ENCODE measurements around the gene DLGAP1.

DLGAP1 gene

DNA sequence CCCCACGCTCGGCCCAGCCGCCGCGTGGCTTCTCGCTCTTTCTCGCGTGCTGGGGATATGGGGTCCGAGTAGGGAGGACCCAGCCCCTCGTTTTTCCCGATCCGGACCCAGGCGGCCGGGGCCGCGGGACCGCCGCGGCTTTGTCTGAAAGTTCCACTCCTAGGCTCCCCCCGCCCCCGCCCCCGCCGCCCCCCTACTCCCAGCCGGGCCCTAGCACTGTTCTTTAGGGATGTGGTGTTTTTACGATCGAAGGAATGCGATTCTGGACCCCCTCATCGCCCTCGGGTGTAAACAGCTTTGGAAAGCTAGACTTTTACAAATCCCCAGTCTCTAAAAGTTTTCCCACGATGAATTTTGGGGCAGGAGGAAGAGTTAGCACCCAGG, 1004.3 kb downstream of the DLGAP1 start:
- no peak for TF ChIP-seq ZNF8 (CRISPR knock-in tag; IDR thresholded peaks at IDR 0.05)
- no peak for TF ChIP-seq TOX (CRISPR knock-in tag; IDR thresholded peaks at IDR 0.05; ENCODE audit: borderline replicate concordance)
- no peak for TF ChIP-seq POU6F1 (CRISPR knock-in tag; IDR thresholded peaks at IDR 0.05; ENCODE audit: borderline replicate concordance, low read depth)
- TF ChIP-seq PPARA (CRISPR knock-in tag; IDR thresholded peaks at IDR 0.05; ENCODE audit: borderline replicate concordance), result no peak
- no peak for TF ChIP-seq CSRNP3 (CRISPR knock-in tag; IDR thresholded peaks at IDR 0.05)
- TF ChIP-seq SNAI2 (CRISPR knock-in tag; IDR thresholded peaks at IDR 0.05), result no peak
- no peak for TF ChIP-seq GLIS3 (CRISPR knock-in tag; IDR thresholded peaks at IDR 0.05)
- no peak for TF ChIP-seq ZFP3 (CRISPR knock-in tag; IDR thresholded peaks at IDR 0.05)
- TF ChIP-seq TSHZ2 (CRISPR knock-in tag; IDR thresholded peaks at IDR 0.05), result no peak
- TF ChIP-seq PATZ1 (CRISPR knock-in tag; IDR thresholded peaks at IDR 0.05; ENCODE audit: borderline replicate concordance), result no peak
- no peak for TF ChIP-seq CSDC2 (CRISPR knock-in tag; IDR thresholded peaks at IDR 0.05)
- ATAC-seq, result no peak

DNA sequence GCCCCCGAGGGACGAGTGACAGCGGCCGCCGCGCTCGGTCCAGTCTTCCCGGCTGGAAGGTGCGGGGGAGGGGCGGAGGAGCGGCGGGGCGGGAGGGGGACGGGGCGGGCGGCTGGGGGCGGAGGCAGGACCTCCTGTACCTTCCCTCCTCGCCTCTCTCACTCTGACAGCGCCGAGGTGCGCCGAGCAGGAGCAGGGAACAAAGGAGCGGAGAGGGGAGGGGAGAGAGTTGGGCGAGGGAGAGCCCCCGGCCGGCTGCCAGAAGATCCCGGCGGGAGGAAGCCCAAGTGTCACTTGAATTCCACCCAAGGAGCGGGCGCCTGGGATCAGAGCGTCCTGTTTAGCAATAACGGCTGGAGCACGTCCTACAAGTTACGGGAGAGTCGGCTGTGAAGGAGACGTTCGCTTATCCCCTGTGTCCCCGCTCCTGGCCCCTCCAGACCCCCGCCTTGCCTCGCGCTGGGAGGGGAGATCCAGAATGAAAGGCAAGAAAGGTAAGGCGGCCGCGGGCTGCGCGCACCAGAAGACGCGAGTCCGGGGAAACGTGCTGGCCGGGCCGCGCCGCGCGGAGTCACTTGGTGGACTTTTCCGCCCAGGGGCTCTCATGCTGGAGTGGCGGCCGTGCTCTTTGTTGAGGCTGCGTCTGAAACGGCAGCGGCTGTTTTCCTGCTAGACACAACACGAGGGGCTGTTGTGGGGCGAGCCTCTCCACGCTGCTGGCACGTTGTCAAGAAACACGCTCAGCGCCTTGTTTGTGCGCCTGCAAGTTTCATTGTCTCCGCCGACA, 1004.9 kb downstream of the DLGAP1 start, which contains the start of gene TGIF1:
Gene TGIF1 (plus strand): TSS at position 161 of the 787 bp plus-strand sequence. CDS start 318 bp downstream, at position 479.
- TF ChIP-seq GLIS3 (CRISPR knock-in tag; IDR thresholded peaks at IDR 0.05) (peak; percentile 23; the same call in 1 of the 2 replicates), ZNF70 (CRISPR knock-in tag; IDR thresholded peaks at IDR 0.05) (no peak)
- peak; percentile 38 for ATAC-seq

DNA sequence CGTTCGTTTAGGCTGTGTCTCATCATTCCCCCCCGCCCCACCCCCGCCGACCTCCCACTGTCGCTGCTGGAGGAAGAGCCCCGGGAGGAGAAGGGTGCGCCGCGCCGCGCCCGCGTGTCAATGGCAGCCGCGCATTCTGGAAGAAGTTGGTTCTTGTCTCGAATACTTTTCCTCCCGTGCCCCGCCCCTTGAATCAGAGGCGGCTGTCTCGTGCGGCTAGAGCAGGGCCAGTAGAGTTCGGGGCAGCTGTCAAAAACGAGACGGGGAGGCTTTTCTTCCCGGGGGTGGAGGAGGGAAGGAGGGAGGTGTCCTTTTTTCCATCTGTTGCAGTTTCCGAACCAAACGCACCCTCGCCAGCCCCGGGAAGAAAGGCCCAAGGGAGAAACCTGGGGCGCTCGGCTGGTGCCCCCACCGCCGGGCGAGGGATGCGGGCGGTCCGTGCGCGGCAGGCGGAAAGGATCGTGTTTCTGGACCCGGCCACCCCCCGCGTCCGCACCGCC, 1005.5 kb downstream of the DLGAP1 start:
- TF ChIP-seq ARNTL (CRISPR knock-in tag; IDR thresholded peaks at IDR 0.05; ENCODE audit: borderline replicate concordance, low read depth) (no peak), PATZ1 (CRISPR knock-in tag; IDR thresholded peaks at IDR 0.05; ENCODE audit: borderline replicate concordance) (peak; percentile 81; the same call in 1 of the 2 replicates), CSDC2 (CRISPR knock-in tag; IDR thresholded peaks at IDR 0.05) (0 out of 2 replicates have a peak, but pooled peaks have one; percentile 16)
- peak; percentile 19 for ATAC-seq

GRCh38 chr18:3448838-3449511, 1006.1 kb downstream of the DLGAP1 start:
- peak; percentile 10 for ATAC-seq
- no peak for TF ChIP-seq ZFP30 (CRISPR knock-in tag; IDR thresholded peaks at IDR 0.05)
- no peak for TF ChIP-seq ZNF70 (CRISPR knock-in tag; IDR thresholded peaks at IDR 0.05)
- TF ChIP-seq ARNTL (CRISPR knock-in tag; IDR thresholded peaks at IDR 0.05; ENCODE audit: borderline replicate concordance, low read depth), result no peak
- TF ChIP-seq PATZ1 (CRISPR knock-in tag; IDR thresholded peaks at IDR 0.05; ENCODE audit: borderline replicate concordance), result no peak
- TF ChIP-seq ISL1 (CRISPR knock-in tag; IDR thresholded peaks at IDR 0.05), result no peak
- TF ChIP-seq ZNF565 (CRISPR knock-in tag; conservative IDR thresholded peaks at IDR 0.05; ENCODE audit: low read depth), result no peak
- no peak for TF ChIP-seq SNAI2 (CRISPR knock-in tag; IDR thresholded peaks at IDR 0.05)
- no peak for TF ChIP-seq ZFP3 (CRISPR knock-in tag; IDR thresholded peaks at IDR 0.05)

All from SK-N-SH treated with all-trans-retinoic acid at 6 μM for 48 hours (cell line).